ENCODE data around the gene DNASE1L2.
"Not testable (repeated sequence)": the region's sequence is repeated elsewhere in the genome, so short reads cannot be mapped to it uniquely, and the experiment has no call there.

Gene DNASE1L2

GRCh38 chr16:2203119-2203688, 33.0 kb upstream of the DNASE1L2 start:
- H3K9me3 ChIP-seq (ENCODE audit: control insufficient read depth, insufficient read depth, low read length); H3K4me3 ChIP-seq (ENCODE audit: low read length); H3K4me1 ChIP-seq (ENCODE audit: control insufficient read depth, insufficient read depth, low read length); H3K27ac ChIP-seq (ENCODE audit: low read length); DNase-seq (ENCODE audit: low read depth, low spot score); H3K27me3 ChIP-seq (ENCODE audit: control insufficient read depth, insufficient read depth, low read length): not testable (repeated sequence)
- peaks cover 13% of the 10 kb centered on the region for H3K36me3 ChIP-seq (ENCODE audit: control insufficient read depth, insufficient read depth, low read length)
- WGBS (ENCODE audit: insufficient coverage, insufficient read length) = no CpG with 5 or more reads among the region's 8 CpGs

DNA sequence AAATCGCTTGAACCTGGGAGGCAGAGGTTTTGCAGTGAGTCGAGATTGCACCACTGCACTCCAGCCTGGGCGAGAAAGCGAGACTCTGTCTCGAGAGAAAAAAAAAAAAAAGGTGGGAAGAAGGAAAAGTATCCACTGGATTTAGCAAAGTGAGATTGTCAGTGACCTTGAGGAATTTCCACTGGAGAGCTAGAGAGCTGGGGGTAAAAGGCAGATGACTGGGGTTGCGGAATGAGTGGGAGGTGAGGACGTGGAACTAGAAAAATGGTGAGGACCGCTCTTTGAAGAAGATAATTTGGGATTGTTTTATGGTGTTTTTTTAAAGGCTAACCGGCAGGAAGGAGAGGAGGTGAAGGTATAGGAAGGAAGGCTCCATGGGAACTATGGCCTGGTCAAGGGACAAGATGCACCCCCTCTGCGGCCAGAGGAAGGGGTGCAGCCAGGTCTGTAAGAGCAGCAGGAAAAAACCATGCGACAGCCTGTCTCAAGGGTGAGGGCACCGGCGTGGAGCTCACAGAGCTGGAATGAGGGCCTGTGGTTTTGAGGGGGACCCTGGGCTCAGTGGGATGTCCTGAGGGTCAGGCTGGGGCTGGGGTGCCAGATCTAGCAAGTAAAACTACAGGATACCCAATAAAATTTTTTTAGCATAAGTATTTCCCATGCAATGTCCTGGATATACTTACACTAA, 31.7 kb upstream of the DNASE1L2 start:
- Histone ChIP-seq H3K4me3 (ENCODE audit: low read length) (peak overlapping the region; percentile 70; the same call in 1 of the 2 replicates), H3K4me1 (ENCODE audit: control insufficient read depth, insufficient read depth, low read length) (no peaks in the 10 kb centered on the region; the same call in 1 of the 2 replicates), H3K36me3 (ENCODE audit: control insufficient read depth, insufficient read depth, low read length) (peaks cover 27% of the 10 kb centered on the region), H3K27ac (ENCODE audit: low read length) (no peak overlapping the region), H3K27me3 (ENCODE audit: control insufficient read depth, insufficient read depth, low read length) (no peaks in the 10 kb centered on the region), H3K9me3 (ENCODE audit: control insufficient read depth, insufficient read depth, low read length) (no peaks in the 10 kb centered on the region)
- DNase-seq (ENCODE audit: low read depth, low spot score) = no peak
- 100% methylated on average over 4 of the region's 13 CpGs for WGBS (ENCODE audit: insufficient coverage, insufficient read length)

- Histone ChIP-seq H3K4me3 (ENCODE audit: low read length) (peak within 1 kb of the TSS; percentile 70), H3K27me3 (ENCODE audit: control insufficient read depth, insufficient read depth, low read length) (no peaks in the 10 kb centered on the region)
- WGBS (ENCODE audit: insufficient coverage, insufficient read length) = no CpG with 5 or more reads among the region's 93 CpGs
Observed at GRCh38 chr16:2205104-2205966, 30.9 kb upstream of the DNASE1L2 start, which contains the start of gene MLST8. Gene MLST8 (plus strand): TSS chr16:2205454. CDS start chr16:2206086, 632 bp downstream.

GRCh38 chr16:2205967-2206313, 30.3 kb upstream of the DNASE1L2 start:
- Histone ChIP-seq H3K27me3 (ENCODE audit: control insufficient read depth, insufficient read depth, low read length) (no peaks in the 10 kb centered on the region), H3K27ac (ENCODE audit: low read length) (no peak overlapping the region), H3K9me3 (ENCODE audit: control insufficient read depth, insufficient read depth, low read length) (no peaks in the 10 kb centered on the region), H3K4me3 (ENCODE audit: low read length) (peak overlapping the region; percentile 70), H3K36me3 (ENCODE audit: control insufficient read depth, insufficient read depth, low read length) (peaks cover 27% of the 10 kb centered on the region), H3K4me1 (ENCODE audit: control insufficient read depth, insufficient read depth, low read length) (peaks cover 5% of the 10 kb centered on the region; the same call in 1 of the 2 replicates)
- no peak for DNase-seq (ENCODE audit: low read depth, low spot score)
- WGBS (ENCODE audit: insufficient coverage, insufficient read length) = no CpG with 5 or more reads among the region's 16 CpGs

More at GRCh38 chr16:2205104-2205966, 30.9 kb upstream of the DNASE1L2 start, which contains the start of gene MLST8:
- Histone ChIP-seq H3K27ac (ENCODE audit: low read length) (no peak within 1 kb of the TSS), H3K9me3 (ENCODE audit: control insufficient read depth, insufficient read depth, low read length) (no peaks in the 10 kb centered on the region), H3K36me3 (ENCODE audit: control insufficient read depth, insufficient read depth, low read length) (peaks cover 27% of the 10 kb centered on the region), H3K4me1 (ENCODE audit: control insufficient read depth, insufficient read depth, low read length) (peaks cover under 1% of the 10 kb centered on the region; the same call in 1 of the 2 replicates)
- no peak for DNase-seq (ENCODE audit: low read depth, low spot score)

DNA sequence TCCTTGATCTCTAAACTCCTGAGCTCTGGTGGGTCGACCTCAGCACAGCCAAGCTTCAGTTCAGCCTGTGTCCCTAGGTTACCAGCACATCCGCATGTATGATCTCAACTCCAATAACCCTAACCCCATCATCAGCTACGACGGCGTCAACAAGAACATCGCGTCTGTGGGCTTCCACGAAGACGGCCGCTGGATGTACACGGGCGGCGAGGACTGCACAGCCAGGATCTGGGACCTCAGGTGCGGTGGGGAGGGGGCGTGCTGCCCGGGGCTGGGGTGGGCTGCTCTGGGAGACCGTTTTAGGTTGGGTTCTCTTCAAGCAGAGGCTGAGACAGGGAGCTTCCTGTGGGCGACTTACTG, 29.8 kb upstream of the DNASE1L2 start:
- H3K27ac ChIP-seq (ENCODE audit: low read length) = no peak overlapping the region
- peaks cover 7% of the 10 kb centered on the region for H3K4me1 ChIP-seq (ENCODE audit: control insufficient read depth, insufficient read depth, low read length)
- DNase-seq (ENCODE audit: low read depth, low spot score) = no peak
- no peaks in the 10 kb centered on the region for H3K27me3 ChIP-seq (ENCODE audit: control insufficient read depth, insufficient read depth, low read length)
- no CpG with 5 or more reads among the region's 18 CpGs for WGBS (ENCODE audit: insufficient coverage, insufficient read length)
- H3K36me3 ChIP-seq (ENCODE audit: control insufficient read depth, insufficient read depth, low read length) = peaks cover 27% of the 10 kb centered on the region
- no peaks in the 10 kb centered on the region for H3K9me3 ChIP-seq (ENCODE audit: control insufficient read depth, insufficient read depth, low read length)
- H3K4me3 ChIP-seq (ENCODE audit: low read length) = no peak overlapping the region; the same call in 1 of the 2 replicates

DNA sequence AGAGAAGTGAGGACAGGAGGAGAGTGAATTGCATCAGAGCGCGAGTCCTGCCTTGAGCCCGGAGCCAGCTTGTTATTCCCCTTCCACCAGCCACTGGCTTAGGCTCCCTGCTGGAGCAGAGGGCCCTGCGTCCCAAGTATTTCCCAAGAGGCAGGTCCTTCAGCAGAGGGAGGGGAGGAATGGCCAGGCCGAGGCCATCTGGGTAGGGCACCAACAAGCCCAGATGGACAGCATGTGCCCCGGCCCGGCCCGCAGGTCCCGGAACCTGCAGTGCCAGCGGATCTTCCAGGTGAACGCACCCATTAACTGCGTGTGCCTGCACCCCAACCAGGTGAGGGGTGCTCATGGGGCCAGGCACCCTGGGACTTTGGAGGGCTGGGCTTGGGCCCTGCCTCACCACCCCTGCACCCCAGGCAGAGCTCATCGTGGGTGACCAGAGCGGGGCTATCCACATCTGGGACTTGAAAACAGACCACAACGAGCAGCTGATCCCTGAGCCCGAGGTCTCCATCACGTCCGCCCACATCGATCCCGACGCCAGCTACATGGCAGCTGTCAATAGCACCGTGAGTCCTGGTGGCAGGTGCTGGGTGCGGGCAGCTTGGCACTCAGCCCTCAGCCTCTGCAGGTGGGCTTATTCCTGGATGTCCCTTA, 29.3 kb upstream of the DNASE1L2 start:
- Histone ChIP-seq H3K4me1 (ENCODE audit: control insufficient read depth, insufficient read depth, low read length) (peaks cover 7% of the 10 kb centered on the region), H3K27me3 (ENCODE audit: control insufficient read depth, insufficient read depth, low read length) (no peaks in the 10 kb centered on the region), H3K36me3 (ENCODE audit: control insufficient read depth, insufficient read depth, low read length) (peaks cover 28% of the 10 kb centered on the region), H3K4me3 (ENCODE audit: low read length) (no peak overlapping the region), H3K9me3 (ENCODE audit: control insufficient read depth, insufficient read depth, low read length) (no peaks in the 10 kb centered on the region), H3K27ac (ENCODE audit: low read length) (no peak overlapping the region)
- DNase-seq (ENCODE audit: low read depth, low spot score) = no peak
- WGBS (ENCODE audit: insufficient coverage, insufficient read length) = no CpG with 5 or more reads among the region's 23 CpGs

DNA sequence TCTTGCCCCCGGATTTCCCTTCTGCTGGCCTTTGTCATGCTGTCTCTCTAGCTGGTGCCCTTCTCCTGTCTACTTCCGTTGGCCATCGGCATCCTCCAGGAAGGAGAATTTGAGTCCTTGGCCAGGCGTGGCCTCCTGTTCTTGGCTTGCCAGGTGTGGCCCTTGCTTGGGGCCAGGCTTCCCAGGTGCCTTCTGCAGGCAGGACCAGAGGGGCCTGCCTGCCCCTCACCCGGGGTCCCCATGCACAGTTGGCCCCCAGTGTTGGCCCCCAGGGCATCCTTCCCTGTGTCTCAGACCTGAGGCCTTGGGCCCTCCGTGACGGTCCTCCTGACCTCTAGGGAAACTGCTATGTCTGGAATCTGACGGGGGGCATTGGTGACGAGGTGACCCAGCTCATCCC, 28.4 kb upstream of the DNASE1L2 start:
- peaks cover 37% of the 10 kb centered on the region for H3K36me3 ChIP-seq (ENCODE audit: control insufficient read depth, insufficient read depth, low read length)
- WGBS (ENCODE audit: insufficient coverage, insufficient read length) = no CpG with 5 or more reads among the region's 9 CpGs
- H3K4me3 ChIP-seq (ENCODE audit: low read length) = no peak overlapping the region
- no peak overlapping the region for H3K27ac ChIP-seq (ENCODE audit: low read length)
- H3K9me3 ChIP-seq (ENCODE audit: control insufficient read depth, insufficient read depth, low read length) = no peaks in the 10 kb centered on the region
- no peak for DNase-seq (ENCODE audit: low read depth, low spot score)
- peaks cover 7% of the 10 kb centered on the region for H3K4me1 ChIP-seq (ENCODE audit: control insufficient read depth, insufficient read depth, low read length)
- no peaks in the 10 kb centered on the region for H3K27me3 ChIP-seq (ENCODE audit: control insufficient read depth, insufficient read depth, low read length)

DNA sequence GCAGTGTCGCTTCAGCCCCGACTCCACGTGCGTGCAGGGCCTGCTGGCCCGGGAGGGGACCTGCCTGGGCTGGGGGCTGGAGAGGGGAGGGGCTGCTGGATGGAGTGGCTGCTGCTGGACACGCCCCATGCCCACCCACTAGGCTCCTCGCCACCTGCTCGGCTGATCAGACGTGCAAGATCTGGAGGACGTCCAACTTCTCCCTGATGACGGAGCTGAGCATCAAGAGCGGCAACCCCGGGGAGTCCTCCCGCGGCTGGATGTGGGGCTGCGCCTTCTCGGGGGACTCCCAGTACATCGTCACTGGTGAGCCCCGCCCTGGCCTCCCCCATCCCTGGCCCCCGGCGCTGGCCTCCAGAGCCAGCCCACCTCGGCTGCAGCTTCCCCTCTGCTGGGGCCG, 27.9 kb upstream of the DNASE1L2 start:
- WGBS (ENCODE audit: insufficient coverage, insufficient read length) = no CpG with 5 or more reads among the region's 23 CpGs
- Histone ChIP-seq H3K36me3 (ENCODE audit: control insufficient read depth, insufficient read depth, low read length) (peaks cover 37% of the 10 kb centered on the region), H3K27me3 (ENCODE audit: control insufficient read depth, insufficient read depth, low read length) (no peaks in the 10 kb centered on the region), H3K27ac (ENCODE audit: low read length) (no peak overlapping the region), H3K9me3 (ENCODE audit: control insufficient read depth, insufficient read depth, low read length) (no peaks in the 10 kb centered on the region), H3K4me3 (ENCODE audit: low read length) (no peak overlapping the region), H3K4me1 (ENCODE audit: control insufficient read depth, insufficient read depth, low read length) (peaks cover 7% of the 10 kb centered on the region)
- no peak for DNase-seq (ENCODE audit: low read depth, low spot score)

DNA sequence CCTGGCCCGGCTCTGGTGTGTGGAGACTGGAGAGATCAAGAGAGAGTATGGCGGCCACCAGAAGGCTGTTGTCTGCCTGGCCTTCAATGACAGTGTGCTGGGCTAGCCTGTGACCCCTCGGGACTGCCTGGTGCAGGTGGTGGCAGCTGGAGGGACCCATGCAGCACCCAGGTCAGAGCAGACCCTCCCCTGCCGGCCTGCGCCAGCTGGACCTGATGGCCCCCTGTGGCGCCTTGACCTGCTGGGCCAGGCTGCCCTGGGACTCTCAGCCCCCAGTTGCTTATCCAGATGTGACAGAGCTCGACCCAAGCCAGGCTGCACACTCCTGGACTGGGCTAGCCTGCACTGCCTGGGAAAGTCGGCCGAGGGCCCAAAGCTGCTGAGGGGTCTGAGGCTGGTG, 27.5 kb upstream of the DNASE1L2 start:
- peaks cover 37% of the 10 kb centered on the region for H3K36me3 ChIP-seq (ENCODE audit: control insufficient read depth, insufficient read depth, low read length)
- H3K27me3 ChIP-seq (ENCODE audit: control insufficient read depth, insufficient read depth, low read length) = no peaks in the 10 kb centered on the region
- WGBS (ENCODE audit: insufficient coverage, insufficient read length) = no CpG with 5 or more reads among the region's 9 CpGs
- no peaks in the 10 kb centered on the region for H3K9me3 ChIP-seq (ENCODE audit: control insufficient read depth, insufficient read depth, low read length)
- H3K4me1 ChIP-seq (ENCODE audit: control insufficient read depth, insufficient read depth, low read length) = peaks cover 7% of the 10 kb centered on the region
- no peak overlapping the region for H3K27ac ChIP-seq (ENCODE audit: low read length)
- H3K4me3 ChIP-seq (ENCODE audit: low read length) = no peak overlapping the region
- no peak for DNase-seq (ENCODE audit: low read depth, low spot score)

Measured in iPS DF 6.9 (cell line).